GM19025 (cell line): ENCODE data around the gene LYL1.

ENCODE experiments used
- ATAC-seq: cut with Tn5 transposase; IDR thresholded peaks from one replicate; pipeline ENCODE4 v1.9.1; 2021; ENCODE audit warnings: mild to moderate bottlenecking, low read depth, moderate library complexity; ENCODE audit not compliant: unreplicated experiment

LYL1 gene

GRCh38 chr19:13110099-13110610 is 7.5 kb upstream of the LYL1 start:
- ATAC-seq = no peak

DNA sequence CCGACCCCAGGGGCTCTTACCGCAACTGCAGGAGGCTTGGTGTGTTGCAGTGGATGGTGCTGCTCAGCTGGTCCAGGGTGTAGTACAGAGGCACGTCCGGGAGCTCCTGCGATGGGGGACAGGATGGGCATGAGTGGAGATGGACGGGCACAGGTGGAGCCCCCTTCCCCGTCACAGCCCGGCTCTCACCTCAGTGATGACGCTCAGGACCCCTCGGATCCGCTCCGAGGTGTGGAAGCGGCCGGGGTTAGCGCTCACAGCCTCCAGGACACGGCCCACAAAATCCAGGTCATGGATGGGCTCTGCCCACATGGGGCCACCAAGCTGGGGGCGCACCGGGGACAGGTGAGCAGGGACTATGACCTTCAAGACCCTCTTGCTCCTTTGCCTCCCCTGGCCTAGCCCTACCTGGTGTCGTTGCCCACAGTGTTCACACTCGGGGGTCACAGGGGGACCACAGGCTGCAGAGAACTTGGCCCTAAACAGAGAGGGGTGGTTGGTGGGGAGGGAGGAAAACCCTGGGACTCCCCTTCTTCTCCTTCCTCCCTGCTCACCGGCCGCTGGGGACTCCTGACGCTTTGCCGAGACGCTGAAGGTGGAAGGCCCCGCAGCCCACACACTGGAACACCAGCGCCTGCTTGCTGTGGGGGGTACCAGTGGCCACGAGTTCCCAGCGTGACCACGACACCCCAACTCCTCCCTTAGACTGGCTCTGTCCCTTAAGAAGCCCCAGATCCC is 6.9 kb upstream of the LYL1 start:
- no peak for ATAC-seq

DNA sequence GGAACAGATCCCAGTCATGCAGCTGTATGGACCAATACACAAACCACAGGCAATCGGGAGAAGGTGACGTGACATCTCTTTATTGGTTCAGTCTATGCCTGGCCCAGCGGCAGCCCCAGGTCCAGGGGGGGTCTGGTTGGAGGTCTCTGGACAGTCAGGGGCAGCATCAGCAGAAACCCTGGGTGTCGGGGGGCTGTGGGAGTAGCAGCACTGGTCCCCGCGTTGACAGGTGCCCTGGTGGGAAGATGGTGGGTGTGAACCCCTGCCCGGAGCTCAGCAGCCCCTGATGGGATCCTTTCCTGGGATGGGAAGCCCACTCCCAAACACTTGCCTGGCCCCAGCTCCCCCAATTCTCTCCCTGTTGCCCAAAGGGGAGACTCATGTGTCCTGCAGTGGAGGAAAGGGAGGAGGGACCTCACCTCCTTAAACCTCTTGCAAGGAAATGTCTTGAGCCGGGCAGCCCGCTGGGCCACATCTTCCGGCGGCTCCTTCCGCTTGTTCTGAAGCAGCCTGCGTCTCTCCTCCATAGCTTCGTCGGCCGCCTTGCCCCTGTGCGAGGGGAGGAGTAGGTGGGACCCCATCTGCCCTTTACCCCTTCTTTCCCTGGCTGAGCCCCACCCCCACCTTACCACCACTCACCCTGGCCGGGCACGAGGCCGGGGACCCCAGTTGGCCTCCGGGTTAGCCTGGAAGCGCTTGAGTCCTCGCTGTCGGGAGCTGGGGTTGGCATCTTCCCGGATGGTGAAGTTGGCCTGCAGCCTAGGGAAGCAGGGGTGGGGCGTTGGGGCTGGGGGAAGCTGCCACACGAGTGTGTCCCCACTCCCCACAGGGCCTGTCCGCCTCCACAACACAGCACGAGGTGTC is 2.4 kb upstream of the LYL1 start:
- no peak for ATAC-seq

GRCh38 chr19:13104360-13104847 is 1.7 kb upstream of the LYL1 start:
- ATAC-seq = no peak

GRCh38 chr19:13103581-13104359 is 1.1 kb upstream of the LYL1 start:
- ATAC-seq = no peak

GRCh38 chr19:13102416-13102665 is 317 bp downstream of the LYL1 start:
- ATAC-seq = no peak

DNA sequence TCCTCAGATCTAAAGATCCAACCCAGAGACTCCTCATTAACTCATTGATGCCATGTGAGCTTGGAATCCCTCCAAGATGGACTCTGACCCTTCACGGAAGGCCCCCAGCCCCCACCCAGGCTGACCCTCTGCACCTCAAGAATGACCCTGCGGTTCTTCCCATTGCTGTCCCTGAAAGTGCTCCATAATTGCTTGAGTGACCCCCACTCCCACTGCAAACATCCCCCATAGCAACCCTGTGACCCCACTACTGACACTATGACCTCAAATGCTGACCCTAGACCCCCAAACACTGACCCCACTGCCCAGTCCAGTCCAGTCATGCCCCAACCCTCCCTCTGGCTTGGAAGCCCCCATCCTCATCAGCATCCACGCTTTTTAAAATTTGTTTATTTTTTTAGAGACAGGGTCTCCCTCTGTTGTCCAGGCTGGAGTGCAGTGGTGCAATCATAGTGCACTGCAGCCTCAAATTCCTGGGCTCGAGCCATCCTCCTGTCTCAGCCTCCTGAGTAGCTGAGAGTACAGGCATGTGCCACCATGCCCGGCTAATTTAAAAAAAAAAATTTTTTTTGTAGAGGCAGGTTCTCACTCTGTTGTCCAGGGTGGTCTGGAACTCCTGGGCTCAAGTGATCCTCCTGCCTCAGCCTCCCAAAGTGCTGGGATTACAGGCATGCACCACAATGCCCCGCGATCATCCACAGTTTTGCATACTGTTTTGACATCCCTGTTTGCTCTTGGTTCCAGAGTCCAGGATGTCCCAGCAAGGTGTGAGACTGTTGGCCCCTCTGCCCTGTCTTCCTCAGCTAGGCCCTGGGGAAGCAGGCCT is 855 bp downstream of the LYL1 start:
- ATAC-seq = no peak

DNA sequence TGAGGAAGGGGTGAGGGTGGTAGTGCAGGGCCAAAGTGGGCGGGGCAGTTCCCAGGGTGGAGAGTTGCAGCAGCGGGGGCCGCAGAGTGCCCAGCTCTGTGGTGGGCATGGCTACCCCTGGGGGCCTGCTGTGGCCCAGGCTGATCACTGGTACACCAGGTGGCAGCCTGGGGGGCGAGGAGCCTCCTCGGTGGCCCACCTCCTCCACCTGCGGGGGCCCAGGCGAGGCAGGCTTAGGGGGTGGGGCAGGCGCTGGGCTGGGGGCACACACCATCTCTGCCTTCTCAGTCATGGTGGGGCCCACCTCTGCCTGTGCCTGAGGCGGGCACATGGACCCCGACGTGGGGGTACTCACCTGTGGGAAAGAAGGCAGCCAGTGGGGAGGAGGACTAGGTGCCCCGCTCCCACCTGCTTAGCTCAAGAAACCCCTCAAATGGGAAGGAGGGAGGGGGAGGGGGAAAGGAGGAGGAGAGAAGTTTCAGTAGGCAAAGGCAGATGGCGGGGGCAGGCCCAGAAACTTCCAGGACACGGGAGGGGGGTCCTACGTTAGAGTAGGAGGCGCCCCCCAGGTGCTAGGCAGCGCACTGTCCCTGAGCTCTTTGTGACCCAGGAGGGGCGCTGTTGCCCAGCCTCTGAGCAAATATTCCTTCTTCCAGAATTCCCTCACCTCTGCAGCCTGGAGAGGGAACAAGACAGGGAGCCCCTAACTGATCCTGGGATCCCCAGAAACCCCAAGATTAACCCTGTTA is 1.6 kb downstream of the LYL1 start:
- ATAC-seq = no peak

DNA sequence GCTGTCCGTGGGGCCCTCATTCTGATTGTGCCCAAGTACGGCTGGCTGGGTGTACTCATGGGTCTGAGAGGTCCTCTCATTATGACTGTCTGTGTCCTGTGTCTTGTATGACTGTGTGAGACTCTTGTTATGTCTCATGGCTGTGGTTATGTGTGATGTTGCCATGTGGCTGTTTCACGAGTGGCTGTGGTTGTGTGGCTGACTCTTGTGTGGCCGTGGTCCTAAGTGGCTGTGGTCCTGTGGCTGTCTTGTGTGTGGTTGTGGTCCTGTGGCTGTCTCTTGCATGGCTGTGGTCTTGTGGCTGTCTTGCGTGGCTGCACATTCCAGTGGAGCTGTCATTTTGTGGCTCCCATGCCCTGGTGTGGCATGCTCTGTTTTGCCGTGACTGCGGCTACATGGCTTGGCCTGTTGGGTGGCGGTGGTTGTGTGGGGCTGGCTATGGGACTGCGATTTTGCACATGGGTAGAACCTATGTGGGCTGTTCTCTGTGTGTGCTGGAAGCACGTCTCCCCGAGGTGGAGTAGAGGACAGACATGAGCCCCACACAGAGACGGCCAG is 2.5 kb downstream of the LYL1 start:
- ATAC-seq = no peak

DNA sequence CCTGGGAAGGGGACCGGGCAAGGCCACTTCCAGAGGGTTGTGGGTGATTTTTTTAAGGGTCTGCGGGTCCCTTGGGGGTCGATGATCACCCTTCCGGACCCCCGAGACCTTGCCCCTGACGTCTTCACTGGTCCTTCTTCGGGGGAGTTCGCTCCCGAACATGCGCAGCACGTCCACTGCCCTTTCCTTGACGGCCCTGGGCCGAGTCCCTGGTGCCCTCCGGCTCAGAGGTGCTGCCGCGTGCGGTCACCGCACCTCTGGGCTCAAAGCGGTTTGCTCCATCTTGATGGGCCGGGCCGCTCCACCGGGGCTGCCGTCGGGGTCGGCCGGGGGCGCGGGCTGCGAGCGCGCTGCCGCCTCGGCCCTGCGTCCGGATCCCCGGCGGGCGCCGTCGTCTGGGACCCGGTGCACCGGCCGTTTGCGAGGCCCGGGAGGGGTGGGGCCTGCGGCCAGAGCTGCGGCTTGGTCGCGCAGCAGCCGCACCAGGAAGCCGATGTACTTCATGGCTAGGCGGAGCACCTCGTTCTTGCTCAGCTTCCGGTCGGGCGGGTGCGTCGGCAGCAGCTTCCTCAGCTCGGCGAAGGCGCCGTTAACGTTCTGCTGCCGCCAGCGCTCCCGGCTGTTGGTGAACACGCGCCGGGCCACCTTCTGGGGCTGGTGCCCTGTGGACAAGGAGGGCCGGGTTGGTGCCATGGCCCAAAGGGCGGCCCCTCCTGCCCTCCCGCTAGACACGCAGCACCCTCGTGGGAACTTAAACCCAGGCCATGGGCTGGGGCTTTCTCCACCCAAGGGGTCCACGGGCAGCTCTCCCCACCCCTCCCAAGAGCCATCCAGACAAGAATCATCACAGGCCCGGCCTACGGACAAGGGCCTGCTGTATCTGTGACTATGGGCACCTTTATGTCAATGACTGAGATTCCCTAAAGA is 3.3 kb downstream of the LYL1 start:
- no peak for ATAC-seq

DNA sequence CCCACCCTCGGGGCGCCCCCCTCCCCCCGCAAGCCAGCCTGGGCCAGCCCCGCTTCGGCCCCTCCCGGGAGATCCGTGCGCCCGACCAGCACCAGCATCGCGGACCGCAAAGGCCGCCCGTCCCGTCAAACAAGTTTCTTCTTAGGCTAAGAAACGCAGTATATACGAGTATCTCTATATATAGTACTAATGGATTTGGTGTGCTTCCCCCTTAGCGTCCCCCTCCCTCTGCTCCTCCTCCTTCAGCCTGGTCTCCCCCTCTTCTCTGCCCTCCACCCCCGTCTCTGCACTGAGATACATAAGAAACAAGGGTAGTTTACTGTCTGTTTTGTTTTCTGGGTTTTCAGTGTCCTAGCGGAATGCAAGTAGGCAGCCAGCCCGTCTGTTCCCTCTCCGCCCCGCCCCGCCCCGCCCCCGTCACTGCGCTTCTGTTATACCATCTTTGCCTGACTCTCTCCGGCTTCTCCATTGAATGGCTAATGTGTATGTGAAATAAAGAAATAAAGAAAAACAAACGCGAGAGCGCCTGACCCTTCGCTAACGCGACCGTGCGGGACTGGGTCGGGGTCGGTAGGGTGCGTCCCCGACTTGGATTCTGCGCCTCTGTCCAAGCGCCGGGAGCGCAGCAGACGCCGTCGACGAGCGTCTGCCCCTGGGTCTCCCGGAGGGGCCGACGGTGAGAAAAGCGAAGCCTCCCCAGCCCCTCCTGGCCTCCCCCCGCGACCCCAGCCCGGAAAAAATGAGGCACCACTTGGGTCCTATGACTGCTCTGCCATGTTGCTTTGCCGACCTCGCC is 4.2 kb downstream of the LYL1 start:
- no peak for ATAC-seq

DNA sequence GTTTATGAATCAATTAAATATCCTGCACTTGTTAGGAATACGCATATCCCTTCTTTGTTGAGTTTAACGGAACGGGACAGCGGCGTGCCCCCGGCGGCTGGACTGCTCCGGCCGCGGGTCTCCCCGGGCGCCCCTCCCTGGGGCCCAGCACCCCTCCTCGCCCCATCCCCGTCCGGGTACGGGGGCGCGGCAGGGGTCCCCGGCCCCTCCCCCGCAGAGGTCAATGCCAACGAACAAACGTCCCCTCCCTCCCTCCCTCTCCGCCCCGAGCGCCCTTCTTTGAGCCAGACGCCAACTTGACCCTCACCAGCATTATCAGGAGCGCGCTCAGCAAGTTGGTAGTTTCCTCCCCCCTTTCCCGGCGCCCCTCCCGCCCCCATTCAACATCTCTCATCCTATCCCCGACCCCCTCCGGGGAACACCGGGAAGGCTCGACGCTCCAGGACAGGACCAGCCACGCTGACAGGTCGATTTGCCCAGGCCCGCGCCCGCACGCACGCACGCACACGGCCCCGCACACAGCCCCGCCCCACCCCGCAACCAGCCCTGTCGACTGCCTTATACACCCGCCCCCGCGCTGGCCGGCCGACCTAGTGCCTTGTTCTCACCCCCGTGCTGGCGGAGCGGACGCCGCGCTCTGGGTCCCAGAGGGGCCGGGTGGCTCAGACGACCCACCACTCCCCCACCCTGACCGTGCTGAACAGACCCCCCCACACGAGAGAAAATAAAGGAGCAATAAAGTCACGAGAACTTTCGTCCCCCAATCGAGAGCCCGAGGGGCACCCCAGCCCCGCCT is 5.0 kb downstream of the LYL1 start:
- ATAC-seq = no peak

DNA sequence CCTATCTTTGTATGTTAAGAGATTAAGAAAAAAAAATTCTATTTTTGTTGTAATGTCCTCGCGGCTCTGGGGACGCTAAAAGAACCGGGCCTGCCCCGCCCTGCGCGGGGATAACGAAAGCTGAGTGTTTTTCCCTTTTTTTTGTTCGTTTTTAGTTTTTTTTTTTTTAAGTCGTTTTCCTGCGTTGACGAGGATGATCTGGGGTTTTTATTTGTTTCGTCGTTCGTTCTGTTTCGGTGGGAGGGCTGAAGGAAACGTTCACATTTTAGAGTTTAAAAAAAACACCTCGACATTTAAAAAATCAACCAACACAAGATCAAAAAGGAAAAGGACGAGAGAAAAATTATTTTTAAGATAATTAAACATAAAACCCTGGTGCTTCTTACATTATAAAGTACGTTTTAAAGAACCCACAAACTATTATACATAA is 5.6 kb downstream of the LYL1 start:
- no peak for ATAC-seq

DNA sequence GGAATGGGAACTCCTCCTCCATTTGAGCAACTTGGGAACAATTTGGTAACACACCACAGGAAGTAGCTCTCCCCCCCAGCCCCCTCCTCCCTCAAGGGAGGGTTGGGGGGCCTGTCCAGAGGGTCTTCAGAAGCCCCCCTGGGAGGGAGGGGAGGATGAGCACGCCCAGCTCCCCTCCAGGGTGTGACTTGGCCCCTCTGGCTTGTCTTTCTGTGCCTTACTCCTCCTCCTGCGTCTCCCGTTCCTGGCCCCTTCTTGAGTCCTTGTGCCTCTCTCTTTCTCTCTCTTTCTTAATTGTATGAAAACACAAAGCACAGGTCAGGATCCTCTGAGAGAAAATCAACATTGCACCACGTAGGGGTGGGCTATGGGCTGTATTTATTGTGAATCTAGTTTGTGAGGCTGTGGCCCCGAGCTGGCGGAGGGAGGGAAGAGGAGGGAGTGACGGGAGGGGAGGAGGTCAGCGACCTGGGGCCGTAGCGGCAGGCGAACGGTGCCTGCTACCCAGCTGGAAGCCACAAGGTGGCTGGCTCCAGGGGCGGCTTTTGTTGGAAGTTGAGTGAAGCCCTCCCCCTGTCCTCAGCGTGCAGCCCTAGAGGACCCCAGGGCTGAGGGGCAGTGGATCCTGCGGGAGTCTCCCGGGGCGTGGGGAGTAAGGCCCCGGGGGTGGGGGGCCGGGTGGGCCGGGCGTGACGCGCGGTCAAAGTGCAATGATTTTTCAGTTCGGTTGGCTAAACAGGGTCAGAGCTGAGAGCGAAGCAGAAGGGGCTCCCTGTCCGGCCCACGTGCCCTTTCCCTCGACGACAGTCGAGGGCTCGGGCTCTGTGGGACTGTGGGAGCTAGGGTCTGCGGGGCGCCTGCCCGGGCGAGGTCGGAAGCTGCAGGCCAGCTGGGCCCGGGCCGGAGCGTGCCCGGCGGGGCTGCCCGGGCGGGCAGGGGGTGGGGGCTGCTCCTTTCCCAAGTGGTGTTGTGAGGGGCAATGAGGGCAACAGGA is 6.4 kb downstream of the LYL1 start:
- no peak for ATAC-seq

DNA sequence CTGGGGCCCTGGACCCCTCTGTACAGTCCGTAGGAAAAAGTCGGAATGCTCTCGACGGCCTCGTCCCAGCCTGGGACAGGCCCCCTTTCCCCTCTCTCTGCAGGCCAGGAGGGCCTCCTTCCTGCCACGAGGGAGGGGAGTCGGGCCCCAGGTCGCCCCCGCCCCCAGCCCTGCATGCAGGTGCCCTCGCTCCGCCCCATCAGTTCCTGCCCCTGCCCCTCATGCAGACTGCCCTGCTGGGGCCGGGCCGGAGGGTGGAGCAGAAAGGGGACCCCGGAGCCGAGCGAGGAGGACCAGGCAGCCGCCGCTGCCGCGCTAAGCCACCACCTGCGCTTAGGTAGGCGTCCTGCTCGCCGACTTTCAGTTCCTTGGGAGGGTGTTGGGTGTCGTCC is 7.3 kb downstream of the LYL1 start:
- ATAC-seq = no peak
